HEK293 (cell line): Measurements from ENCODE around the gene GCAT.

Experiments
- ATF2 ChIP-seq: fragments of 450-650 bp; formaldehyde crosslinking; IDR thresholded peaks from 2 replicates; pipeline ENCODE4 v1.5.1; 2016; ENCODE audit warnings: missing biosample characterization, missing genetic modification characterization, low read depth
- CTCF ChIP-seq: fragments of 450-650 bp; formaldehyde crosslinking; IDR thresholded peaks from 2 replicates; pipeline ENCODE4 v1.5.1; 2016; ENCODE audit warnings: missing biosample characterization, missing genetic modification characterization
- GLI4 ChIP-seq: fragments of 450-650 bp; formaldehyde crosslinking; IDR thresholded peaks from 2 replicates; pipeline ENCODE4 v1.5.1; 2016; ENCODE audit warnings: missing biosample characterization, missing genetic modification characterization
- ZBTB7A ChIP-seq: fragments of 450-650 bp; formaldehyde crosslinking; IDR thresholded peaks from 2 replicates; pipeline ENCODE4 v1.5.1; 2016; ENCODE audit warnings: low read depth, missing biosample characterization, missing genetic modification characterization
- ZNF341 ChIP-seq: fragments of 450-650 bp; formaldehyde crosslinking; IDR thresholded peaks from 2 replicates; pipeline ENCODE4; 2016; ENCODE audit warnings: low read depth, missing biosample characterization, missing genetic modification characterization
- ZNF76 ChIP-seq: fragments of 450-650 bp; formaldehyde crosslinking; IDR thresholded peaks from 2 replicates; pipeline ENCODE4; 2016; ENCODE audit warnings: low read depth, missing biosample characterization, missing genetic modification characterization, borderline replicate concordance

GRCh38 chr22:37862570-37863325 lies 55.0 kb downstream of the GCAT start:
- TF ChIP-seq ZBTB7A (tag by site-specific recombination): no peak
- no peak for TF ChIP-seq CTCF (tag by site-specific recombination)
- no peak for TF ChIP-seq ZNF341 (tag by site-specific recombination)
- no peak for TF ChIP-seq ATF2
- TF ChIP-seq ZNF76 (tag by site-specific recombination): no peak
- TF ChIP-seq GLI4 (tag by site-specific recombination): no peak
